NCI-H748 (cell line): Measurements from ENCODE around the gene KRTAP12-4.
"Not testable (repeated sequence)": the region's sequence is repeated elsewhere in the genome, so short reads cannot be mapped to it uniquely, and the experiment has no call there.

Source experiments
- DNase-seq: peaks from one replicate; lab custom pipeline; 2025; ENCODE audit not compliant: unreplicated experiment; lab: John Stamatoyannopoulos, UW

KRTAP12-4 gene

GRCh38 chr21:44613386-44614155 is 40.9 kb downstream of the KRTAP12-4 start:
- no peak for DNase-seq

- DNase-seq = no peak
These were observed 41.7 kb downstream of the KRTAP12-4 start for GRCh38 chr21:44612669-44613229.

- DNase-seq = no peak
These were observed 42.4 kb downstream of the KRTAP12-4 start, which contains the start of gene KRTAP10-8 for GRCh38 chr21:44612029-44612486. KRTAP10-8 (plus strand) TSS chr21:44612079; CDS start chr21:44612101, 22 bp downstream.

DNA sequence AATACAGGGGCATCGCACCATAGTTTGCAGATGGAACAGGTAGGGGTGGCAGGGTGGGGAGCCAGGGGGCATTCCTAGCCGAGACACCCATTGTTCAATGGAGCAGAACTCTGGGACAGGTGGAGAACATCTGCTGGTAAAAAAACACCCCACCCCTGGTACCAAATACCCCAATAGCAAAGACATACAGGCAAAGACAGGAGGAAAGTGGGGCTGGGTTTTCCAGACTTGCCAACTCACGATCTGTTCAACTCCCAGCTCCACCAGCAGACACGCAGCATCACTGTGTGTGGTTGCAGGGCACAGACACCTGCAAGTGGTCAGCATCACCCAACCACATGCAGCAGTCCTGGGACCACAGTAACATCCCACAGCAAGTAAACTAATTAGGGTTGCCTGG is 42.9 kb downstream of the KRTAP12-4 start:
- no peak for DNase-seq

DNA sequence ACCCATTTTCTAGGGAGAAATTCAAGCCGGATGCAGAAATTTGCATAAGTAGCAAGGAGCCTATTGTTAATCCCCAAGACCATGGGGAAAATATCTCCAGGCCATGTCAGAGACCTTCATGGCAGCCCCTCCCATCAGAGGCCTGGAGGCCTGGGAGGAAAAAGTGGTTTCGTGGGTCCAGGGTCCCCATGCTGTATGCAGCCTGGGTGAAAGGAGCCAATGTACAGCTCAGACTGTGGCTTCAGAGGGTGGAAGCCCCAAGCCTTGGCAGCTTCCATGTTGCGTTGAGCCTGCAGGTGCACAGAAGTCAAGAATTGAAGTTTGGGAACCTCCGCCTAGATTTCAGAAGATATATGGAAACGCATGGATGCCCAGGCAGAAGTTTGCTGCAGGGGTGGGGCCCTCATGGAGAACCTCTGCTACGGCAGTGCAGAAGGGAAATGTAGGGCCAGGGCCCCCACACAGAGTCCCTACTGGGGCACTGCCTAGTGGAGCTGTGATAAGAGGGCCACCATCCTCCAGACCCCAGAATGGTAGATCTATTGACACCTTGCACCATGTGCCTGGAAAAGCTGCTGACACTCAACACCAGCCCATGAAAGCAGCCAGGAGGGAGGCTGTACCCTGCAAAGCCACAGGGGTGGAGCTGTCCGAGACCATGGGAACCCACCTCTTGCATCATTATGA is 44.2 kb downstream of the KRTAP12-4 start:
- not testable (repeated sequence) for DNase-seq

DNA sequence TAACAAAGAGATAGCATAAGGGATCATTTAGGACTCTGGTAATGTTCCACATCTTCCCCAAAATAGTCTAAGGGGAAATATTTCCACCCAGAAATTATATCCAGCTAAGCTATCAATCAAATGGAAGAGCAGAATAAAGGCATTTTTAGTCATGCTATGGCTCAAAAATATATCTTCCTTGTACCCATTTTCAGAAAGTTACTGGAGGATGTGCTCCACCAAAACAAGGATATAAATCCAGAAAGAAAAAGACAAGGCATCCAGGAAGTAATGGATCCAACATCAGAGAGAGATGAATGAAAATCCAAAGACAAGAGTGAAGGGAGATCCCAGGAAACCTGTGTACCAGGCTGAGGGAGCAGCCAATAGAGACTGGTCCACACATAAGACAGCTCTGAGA is 45.3 kb downstream of the KRTAP12-4 start:
- no peak for DNase-seq

DNA sequence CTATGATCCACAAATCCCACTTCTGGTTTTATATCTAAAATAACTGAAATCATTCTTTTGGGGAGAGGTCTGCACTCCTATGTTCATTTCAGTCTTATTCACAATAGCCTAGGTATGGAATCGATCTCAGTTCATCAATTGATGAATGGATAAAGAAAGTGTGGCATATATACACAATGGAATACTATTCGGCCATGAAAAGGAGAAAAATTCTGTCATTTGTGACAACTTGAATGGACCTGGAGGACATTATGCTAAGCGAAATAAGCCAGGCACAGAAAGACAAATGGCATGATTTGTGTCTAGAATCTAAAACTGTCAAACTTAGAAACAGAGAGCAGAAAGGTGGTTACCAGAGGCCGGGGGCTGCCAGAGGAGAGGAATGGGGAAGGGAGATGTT is 48.0 kb downstream of the KRTAP12-4 start:
- DNase-seq = no peak
